Mesodermal cell (in vitro differentiated cells): ENCODE results near the gene BTD.

ENCODE experiments used
- H3K27ac ChIP-seq: 2 replicates; pipeline ENCODE4 v1.7.0; 2013; ENCODE audit warnings: mild to moderate bottlenecking, low read depth, low read length, moderate library complexity; ENCODE audit not compliant: severe bottlenecking
- H3K36me3 ChIP-seq: 2 replicates; pipeline ENCODE4 v1.7.1; 2013; ENCODE audit warnings: mild to moderate bottlenecking, low read length, moderate library complexity; ENCODE audit not compliant: control insufficient read depth, insufficient read depth
- H3K4me1 ChIP-seq: one replicate; pipeline ENCODE4 v1.7.1; 2013; ENCODE audit warnings: mild to moderate bottlenecking, low read length; ENCODE audit not compliant: insufficient read depth, control insufficient read depth, poor library complexity, severe bottlenecking
- H3K4me3 ChIP-seq: 2 replicates; pipeline ENCODE4 v1.7.0; 2013; ENCODE audit warnings: low read length, control low read depth, mild to moderate bottlenecking; ENCODE audit not compliant: insufficient read depth, poor library complexity, severe bottlenecking; ENCODE audit errors: extremely low read depth
- H3K9me3 ChIP-seq: 2 replicates; pipeline ENCODE4 v1.7.1; 2013; ENCODE audit warnings: mild to moderate bottlenecking, low read length, moderate library complexity; ENCODE audit not compliant: control insufficient read depth
- WGBS, 2 experiments: methylation state at CpG; one replicate each; pipeline ENCODE4 v1.1.5; 2013; ENCODE audit warnings: missing lambda C conversion rate in 2 of 2; ENCODE audit not compliant: insufficient coverage in 2 of 2; 5-methylcytosine and 5-hydroxymethylcytosine counted together

BTD gene

GRCh38 chr3:15628967-15629366, 27.4 kb downstream of the BTD start:
- Histone ChIP-seq H3K27ac (no peak overlapping the region), H3K4me1 (peaks cover 25% of the 10 kb centered on the region), H3K36me3 (no peaks in the 10 kb centered on the region), H3K9me3 (no peaks in the 10 kb centered on the region), H3K4me3 (no peak overlapping the region)

GRCh38 chr3:15629860-15630597, 28.5 kb downstream of the BTD start:
- H3K9me3 ChIP-seq = no peaks in the 10 kb centered on the region
- 49 to 77% methylated on average over 5 to 6 of the region's 10 CpGs for WGBS, 2 experiments
- no peak overlapping the region for H3K4me3 ChIP-seq
- peak overlapping the region; percentile 93 for H3K27ac ChIP-seq
- H3K36me3 ChIP-seq = no peaks in the 10 kb centered on the region
- H3K4me1 ChIP-seq = peaks cover 32% of the 10 kb centered on the region

GRCh38 chr3:15630646-15631350, 29.3 kb downstream of the BTD start:
- WGBS, 2 experiments = 46 to 55% methylated on average over 7 to 8 of the region's 8 CpGs
- Histone ChIP-seq H3K9me3 (no peaks in the 10 kb centered on the region), H3K27ac (peak overlapping the region; percentile 93), H3K36me3 (no peaks in the 10 kb centered on the region), H3K4me3 (no peak overlapping the region), H3K4me1 (peaks cover 35% of the 10 kb centered on the region)

GRCh38 chr3:15631426-15632211, 30.1 kb downstream of the BTD start:
- H3K36me3 ChIP-seq = no peaks in the 10 kb centered on the region
- no peak overlapping the region for H3K4me3 ChIP-seq
- H3K4me1 ChIP-seq = peaks cover 42% of the 10 kb centered on the region
- no peaks in the 10 kb centered on the region for H3K9me3 ChIP-seq
- H3K27ac ChIP-seq = peak overlapping the region; percentile 93
- WGBS, 2 experiments = 78 to 84% methylated on average over 9 to 12 of the region's 12 CpGs

GRCh38 chr3:15632212-15632580, 30.7 kb downstream of the BTD start:
- H3K4me3 ChIP-seq = no peak overlapping the region
- H3K36me3 ChIP-seq = no peaks in the 10 kb centered on the region
- H3K27ac ChIP-seq = no peak overlapping the region
- peaks cover 42% of the 10 kb centered on the region for H3K4me1 ChIP-seq
- WGBS, 2 experiments = 98% methylated on average over 4 of the region's 4 CpGs
- no peaks in the 10 kb centered on the region for H3K9me3 ChIP-seq

GRCh38 chr3:15633159-15633558, 31.6 kb downstream of the BTD start:
- 100% methylated on average over 2 of the region's 5 CpGs; no CpG with 5 or more reads in 1 of the 2 experiments for WGBS, 2 experiments

GRCh38 chr3:15633766-15634598, 32.4 kb downstream of the BTD start:
- Histone ChIP-seq H3K27ac (no peak overlapping the region), H3K36me3 (no peaks in the 10 kb centered on the region), H3K4me3 (no peak overlapping the region), H3K9me3 (no peaks in the 10 kb centered on the region), H3K4me1 (peaks cover 42% of the 10 kb centered on the region)
- WGBS, 2 experiments = 89 to 91% methylated on average over 3 of the region's 4 CpGs

More at GRCh38 chr3:15633159-15633558, 31.6 kb downstream of the BTD start:
- Histone ChIP-seq H3K4me1 (peaks cover 42% of the 10 kb centered on the region), H3K9me3 (no peaks in the 10 kb centered on the region), H3K36me3 (no peaks in the 10 kb centered on the region), H3K4me3 (no peak overlapping the region), H3K27ac (no peak overlapping the region)

GRCh38 chr3:15634671-15635070, 33.1 kb downstream of the BTD start:
- Histone ChIP-seq H3K4me1 (peaks cover 42% of the 10 kb centered on the region), H3K4me3 (no peak overlapping the region), H3K36me3 (no peaks in the 10 kb centered on the region), H3K9me3 (no peaks in the 10 kb centered on the region), H3K27ac (no peak overlapping the region)
- WGBS, 2 experiments = 89 to 90% methylated on average over 1 to 2 of the region's 2 CpGs

GRCh38 chr3:15635121-15635661, 33.6 kb downstream of the BTD start:
- no peaks in the 10 kb centered on the region for H3K9me3 ChIP-seq
- H3K36me3 ChIP-seq = no peaks in the 10 kb centered on the region
- WGBS, 2 experiments = 95 to 97% methylated on average over 10 to 11 of the region's 13 CpGs
- H3K27ac ChIP-seq = no peak overlapping the region
- H3K4me3 ChIP-seq = no peak overlapping the region
- peaks cover 42% of the 10 kb centered on the region for H3K4me1 ChIP-seq
